ENCODE results near the gene LILRA2.
"Not testable (repeated sequence)": the region's sequence is repeated elsewhere in the genome, so short reads cannot be mapped to it uniquely, and the experiment has no call there.

DNA sequence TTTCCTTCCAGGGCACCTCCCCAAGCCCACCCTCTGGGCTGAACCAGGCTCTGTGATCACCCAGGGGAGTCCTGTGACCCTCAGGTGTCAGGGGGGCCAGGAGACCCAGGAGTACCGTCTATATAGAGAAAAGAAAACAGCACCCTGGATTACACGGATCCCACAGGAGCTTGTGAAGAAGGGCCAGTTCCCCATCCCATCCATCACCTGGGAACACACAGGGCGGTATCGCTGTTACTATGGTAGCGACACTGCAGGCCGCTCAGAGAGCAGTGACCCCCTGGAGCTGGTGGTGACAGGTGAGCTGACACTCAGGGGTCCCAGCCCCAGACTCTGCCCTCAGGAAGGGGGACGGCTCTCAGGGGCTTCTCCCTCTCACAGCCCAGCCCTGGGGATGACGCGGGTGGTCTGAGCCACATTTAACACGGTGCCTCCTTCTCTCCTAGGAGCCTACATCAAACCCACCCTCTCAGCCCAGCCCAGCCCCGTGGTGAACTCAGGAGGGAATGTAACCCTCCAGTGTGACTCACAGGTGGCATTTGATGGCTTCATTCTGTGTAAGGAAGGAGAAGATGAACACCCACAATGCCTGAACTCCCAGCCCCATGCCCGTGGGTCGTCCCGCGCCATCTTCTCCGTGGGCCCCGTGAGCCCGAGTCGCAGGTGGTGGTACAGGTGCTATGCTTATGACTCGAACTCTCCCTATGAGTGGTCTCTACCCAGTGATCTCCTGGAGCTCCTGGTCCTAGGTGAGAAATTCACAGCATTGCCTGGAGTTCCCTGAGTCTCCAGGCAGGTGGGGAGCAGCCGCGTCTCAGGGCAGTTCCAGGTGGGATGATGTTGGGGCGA lies 58.1 kb downstream of the LILRA2 start:
- TF ChIP-seq, protein P1, sequence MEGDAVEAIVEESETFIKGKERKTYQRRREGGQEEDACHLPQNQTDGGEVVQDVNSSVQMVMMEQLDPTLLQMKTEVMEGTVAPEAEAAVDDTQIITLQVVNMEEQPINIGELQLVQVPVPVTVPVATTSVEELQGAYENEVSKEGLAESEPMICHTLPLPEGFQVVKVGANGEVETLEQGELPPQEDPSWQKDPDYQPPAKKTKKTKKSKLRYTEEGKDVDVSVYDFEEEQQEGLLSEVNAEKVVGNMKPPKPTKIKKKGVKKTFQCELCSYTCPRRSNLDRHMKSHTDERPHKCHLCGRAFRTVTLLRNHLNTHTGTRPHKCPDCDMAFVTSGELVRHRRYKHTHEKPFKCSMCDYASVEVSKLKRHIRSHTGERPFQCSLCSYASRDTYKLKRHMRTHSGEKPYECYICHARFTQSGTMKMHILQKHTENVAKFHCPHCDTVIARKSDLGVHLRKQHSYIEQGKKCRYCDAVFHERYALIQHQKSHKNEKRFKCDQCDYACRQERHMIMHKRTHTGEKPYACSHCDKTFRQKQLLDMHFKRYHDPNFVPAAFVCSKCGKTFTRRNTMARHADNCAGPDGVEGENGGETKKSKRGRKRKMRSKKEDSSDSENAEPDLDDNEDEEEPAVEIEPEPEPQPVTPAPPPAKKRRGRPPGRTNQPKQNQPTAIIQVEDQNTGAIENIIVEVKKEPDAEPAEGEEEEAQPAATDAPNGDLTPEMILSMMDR (IDR thresholded peaks at IDR 0.05), result not testable (repeated sequence)
- not testable (repeated sequence) for TF ChIP-seq POLR2A, POLR2AphosphoS5 (IDR thresholded peaks at IDR 0.05)

Measured in breast epithelium (tissue), 3 donors.